ENCODE data around the gene OR10AG1. TPM values are rescaled to one million over a fixed set of nuclear protein-coding genes. Genes with fewer than 3 reads are reported as not detected.

The OR10AG1 gene
- total RNA-seq, 1 donor from 2014 or later: 0.64 TPM

- H3K27ac ChIP-seq: no peak overlapping the region
- intact Hi-C loops (cut with DNase I): no loop called here
- H3K9me3 ChIP-seq: no peaks in the 10 kb centered on the region
- H3K4me3 ChIP-seq: no peak overlapping the region
- no peaks in the 10 kb centered on the region for H3K4me1 ChIP-seq
- DNase-seq (ENCODE audit: low spot score in 2 of 2): no peak
- TF ChIP-seq CTCF (IDR thresholded peaks at IDR 0.05): no peak
- no peaks in the 10 kb centered on the region for H3K27me3 ChIP-seq
- H3K36me3 ChIP-seq: no peaks in the 10 kb centered on the region
Measured at GRCh38 chr11:55920537-55920936, 49.2 kb downstream of the OR10AG1 start.

Other genes starting within 250 kb of the OR10AG1 start
- gene OR5D13, start 196.5 kb downstream of the OR10AG1 start, total RNA-seq: not detected
- not detected for gene OR5D14, start 174.4 kb downstream of the OR10AG1 start, total RNA-seq
- gene OR5L1, start 158.6 kb downstream of the OR10AG1 start, total RNA-seq: not detected
- not detected for gene OR5D18, start 150.3 kb downstream of the OR10AG1 start, total RNA-seq
- not detected for gene OR5L2, start 142.7 kb downstream of the OR10AG1 start, total RNA-seq
- not detected for gene OR5D16, start 131.2 kb downstream of the OR10AG1 start, total RNA-seq
- not detected for gene TRIM51, start 86.6 kb downstream of the OR10AG1 start, total RNA-seq
- not detected for gene OR5W2, start 55.4 kb downstream of the OR10AG1 start, total RNA-seq
- gene OR5I1, start 33.5 kb downstream of the OR10AG1 start, total RNA-seq: not detected
- not detected for gene OR5F1, start 24.7 kb upstream of the OR10AG1 start, total RNA-seq
- gene OR5AS1, start 57.7 kb upstream of the OR10AG1 start, total RNA-seq: not detected
- gene OR8I2, start 123.4 kb upstream of the OR10AG1 start, total RNA-seq: not detected
- gene OR8H2, start 133.7 kb upstream of the OR10AG1 start, total RNA-seq: not detected
- not detected for gene OR8H3, start 152.4 kb upstream of the OR10AG1 start, total RNA-seq
- gene OR8J3, start 170.3 kb upstream of the OR10AG1 start, total RNA-seq: not detected
- gene OR8K5, start 190.4 kb upstream of the OR10AG1 start, total RNA-seq: not detected
- gene OR5J2, start 206.7 kb upstream of the OR10AG1 start, total RNA-seq: not detected

Measured in ascending aorta (tissue), 2 donors.